C4-2B (cell line): ENCODE data around the gene FGF6.

Experiments
- ZFX ChIP-seq: fragments of 450-650 bp; IDR thresholded peaks from 2 replicates; pipeline ENCODE4 v1.6.1; 2017
- TF ChIP-seq, protein P1 (sequence below): fragments of 450-650 bp; conservative IDR thresholded peaks from 2 replicates; pipeline ENCODE4 v1.5.1; 2017; ENCODE audit warnings: mild to moderate bottlenecking

DNA sequence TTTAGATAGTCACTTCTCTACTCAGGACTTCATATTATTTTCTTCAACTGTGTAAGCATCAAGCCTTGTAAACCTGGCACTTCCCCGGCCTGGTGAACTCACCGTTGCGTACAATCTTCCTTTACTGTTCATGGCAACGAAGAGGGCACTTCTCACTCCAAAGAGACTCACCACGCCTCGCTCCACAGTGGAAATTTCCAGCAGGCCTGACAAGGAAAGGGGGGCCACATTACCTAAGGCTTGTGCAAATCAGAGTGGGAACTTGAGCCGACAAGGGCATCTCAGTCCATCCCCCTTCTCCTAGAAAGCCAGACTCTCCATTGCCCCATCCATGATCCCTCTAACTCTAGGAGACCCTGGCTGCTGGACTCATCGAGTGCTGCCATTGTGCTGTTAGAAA lies 1.6 kb downstream of the FGF6 start:
- TF ChIP-seq, protein P1, sequence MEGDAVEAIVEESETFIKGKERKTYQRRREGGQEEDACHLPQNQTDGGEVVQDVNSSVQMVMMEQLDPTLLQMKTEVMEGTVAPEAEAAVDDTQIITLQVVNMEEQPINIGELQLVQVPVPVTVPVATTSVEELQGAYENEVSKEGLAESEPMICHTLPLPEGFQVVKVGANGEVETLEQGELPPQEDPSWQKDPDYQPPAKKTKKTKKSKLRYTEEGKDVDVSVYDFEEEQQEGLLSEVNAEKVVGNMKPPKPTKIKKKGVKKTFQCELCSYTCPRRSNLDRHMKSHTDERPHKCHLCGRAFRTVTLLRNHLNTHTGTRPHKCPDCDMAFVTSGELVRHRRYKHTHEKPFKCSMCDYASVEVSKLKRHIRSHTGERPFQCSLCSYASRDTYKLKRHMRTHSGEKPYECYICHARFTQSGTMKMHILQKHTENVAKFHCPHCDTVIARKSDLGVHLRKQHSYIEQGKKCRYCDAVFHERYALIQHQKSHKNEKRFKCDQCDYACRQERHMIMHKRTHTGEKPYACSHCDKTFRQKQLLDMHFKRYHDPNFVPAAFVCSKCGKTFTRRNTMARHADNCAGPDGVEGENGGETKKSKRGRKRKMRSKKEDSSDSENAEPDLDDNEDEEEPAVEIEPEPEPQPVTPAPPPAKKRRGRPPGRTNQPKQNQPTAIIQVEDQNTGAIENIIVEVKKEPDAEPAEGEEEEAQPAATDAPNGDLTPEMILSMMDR: no peak
- no peak for TF ChIP-seq ZFX
